ENCODE results near the gene KHSRP.

GRCh38 chr19:6378486-6378885 lies 46.1 kb downstream of the KHSRP start:
- TF ChIP-seq CTCF (IDR thresholded peaks at IDR 0.05; ENCODE audit: low read depth, low read length), result no peak
- TF ChIP-seq POLR2A (IDR thresholded peaks at IDR 0.05; ENCODE audit: extremely low read depth, insufficient read length), result no peak
- TF ChIP-seq MYC (IDR thresholded peaks at IDR 0.05; ENCODE audit: low read depth, low read length), result no peak
